Body of pancreas (tissue), 4 donors: ENCODE results near the gene POU3F1.

Experiments
- CTCF ChIP-seq, 7 experiments: fragments of 450-650 bp in 4 of 7; fragments of 200-600 bp in 3 of 7; sonication (generic) in 3 of 7; IDR thresholded peaks; one replicate each; pipeline ENCODE4 v1.5.1; 2016 to 2019; ENCODE audit warnings: antibody characterized with exemption in 7 of 7
- POLR2A ChIP-seq, 3 donors: fragments of 450-650 bp; IDR thresholded peaks; one replicate each; pipeline ENCODE4 v1.6.1; 2016; ENCODE audit warnings: antibody characterized with exemption in 3 of 3, mild to moderate bottlenecking in 2 of 3

GRCh38 chr1:38009841-38010180, 36.8 kb downstream of the POU3F1 start:
- TF ChIP-seq CTCF (IDR thresholded peaks at IDR 0.05) (no peak), POLR2A (IDR thresholded peaks at IDR 0.05) (no peak)
